HFF-Myc (cell line): Measurements from ENCODE around the gene SLC25A4.

Source experiments
- DNase-seq: peaks from one replicate; pipeline ENCODE4 v3.0.0-alpha.2; 2011; ENCODE audit warnings: low read depth; ENCODE audit errors: extremely low read depth
- H3K4me3 ChIP-seq: replicated peaks from 2 replicates; pipeline ENCODE4 v1.5.1; 2011; ENCODE audit warnings: low read depth, mild to moderate bottlenecking, control low read depth, low read length
- TF ChIP-seq, protein P1 (sequence below): IDR thresholded peaks from 2 replicates; pipeline ENCODE4 v1.5.1; 2012; ENCODE audit warnings: mild to moderate bottlenecking, low read depth, low read length, control low read depth; ENCODE audit errors: missing control alignments

SLC25A4 gene

DNA sequence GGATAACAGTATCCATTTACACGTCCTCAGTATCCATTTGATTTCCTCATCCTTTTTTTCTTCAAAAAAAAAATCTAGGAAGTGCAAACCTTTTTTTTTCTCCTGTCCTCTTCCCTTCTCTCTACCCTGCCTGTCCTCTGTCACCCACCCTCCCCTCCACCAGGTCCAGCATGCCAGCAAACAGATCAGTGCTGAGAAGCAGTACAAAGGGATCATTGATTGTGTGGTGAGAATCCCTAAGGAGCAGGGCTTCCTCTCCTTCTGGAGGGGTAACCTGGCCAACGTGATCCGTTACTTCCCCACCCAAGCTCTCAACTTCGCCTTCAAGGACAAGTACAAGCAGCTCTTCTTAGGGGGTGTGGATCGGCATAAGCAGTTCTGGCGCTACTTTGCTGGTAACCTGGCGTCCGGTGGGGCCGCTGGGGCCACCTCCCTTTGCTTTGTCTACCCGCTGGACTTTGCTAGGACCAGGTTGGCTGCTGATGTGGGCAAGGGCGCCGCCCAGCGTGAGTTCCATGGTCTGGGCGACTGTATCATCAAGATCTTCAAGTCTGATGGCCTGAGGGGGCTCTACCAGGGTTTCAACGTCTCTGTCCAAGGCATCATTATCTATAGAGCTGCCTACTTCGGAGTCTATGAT lies 1.7 kb downstream of the SLC25A4 start:
- DNase-seq: no peak
- H3K4me3 ChIP-seq: no peak overlapping the region
- TF ChIP-seq, protein P1, sequence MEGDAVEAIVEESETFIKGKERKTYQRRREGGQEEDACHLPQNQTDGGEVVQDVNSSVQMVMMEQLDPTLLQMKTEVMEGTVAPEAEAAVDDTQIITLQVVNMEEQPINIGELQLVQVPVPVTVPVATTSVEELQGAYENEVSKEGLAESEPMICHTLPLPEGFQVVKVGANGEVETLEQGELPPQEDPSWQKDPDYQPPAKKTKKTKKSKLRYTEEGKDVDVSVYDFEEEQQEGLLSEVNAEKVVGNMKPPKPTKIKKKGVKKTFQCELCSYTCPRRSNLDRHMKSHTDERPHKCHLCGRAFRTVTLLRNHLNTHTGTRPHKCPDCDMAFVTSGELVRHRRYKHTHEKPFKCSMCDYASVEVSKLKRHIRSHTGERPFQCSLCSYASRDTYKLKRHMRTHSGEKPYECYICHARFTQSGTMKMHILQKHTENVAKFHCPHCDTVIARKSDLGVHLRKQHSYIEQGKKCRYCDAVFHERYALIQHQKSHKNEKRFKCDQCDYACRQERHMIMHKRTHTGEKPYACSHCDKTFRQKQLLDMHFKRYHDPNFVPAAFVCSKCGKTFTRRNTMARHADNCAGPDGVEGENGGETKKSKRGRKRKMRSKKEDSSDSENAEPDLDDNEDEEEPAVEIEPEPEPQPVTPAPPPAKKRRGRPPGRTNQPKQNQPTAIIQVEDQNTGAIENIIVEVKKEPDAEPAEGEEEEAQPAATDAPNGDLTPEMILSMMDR: no peak

DNA sequence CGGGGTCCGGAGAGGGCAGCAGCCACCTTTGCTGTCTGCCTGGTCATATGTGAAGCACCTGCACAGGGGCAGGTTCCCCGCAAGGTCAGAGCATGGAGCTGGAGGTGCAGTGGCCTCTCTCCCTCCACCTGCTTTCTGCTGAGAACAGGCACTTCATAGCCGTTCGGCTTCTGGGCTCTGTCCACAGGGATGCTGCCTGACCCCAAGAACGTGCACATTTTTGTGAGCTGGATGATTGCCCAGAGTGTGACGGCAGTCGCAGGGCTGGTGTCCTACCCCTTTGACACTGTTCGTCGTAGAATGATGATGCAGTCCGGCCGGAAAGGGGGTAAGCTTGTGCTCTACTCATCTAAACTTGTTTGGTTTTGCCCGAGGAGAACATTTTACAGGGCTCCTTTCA lies 2.5 kb downstream of the SLC25A4 start:
- no peak for DNase-seq
- H3K4me3 ChIP-seq: no peak overlapping the region
- TF ChIP-seq, protein P1: no peak

DNA sequence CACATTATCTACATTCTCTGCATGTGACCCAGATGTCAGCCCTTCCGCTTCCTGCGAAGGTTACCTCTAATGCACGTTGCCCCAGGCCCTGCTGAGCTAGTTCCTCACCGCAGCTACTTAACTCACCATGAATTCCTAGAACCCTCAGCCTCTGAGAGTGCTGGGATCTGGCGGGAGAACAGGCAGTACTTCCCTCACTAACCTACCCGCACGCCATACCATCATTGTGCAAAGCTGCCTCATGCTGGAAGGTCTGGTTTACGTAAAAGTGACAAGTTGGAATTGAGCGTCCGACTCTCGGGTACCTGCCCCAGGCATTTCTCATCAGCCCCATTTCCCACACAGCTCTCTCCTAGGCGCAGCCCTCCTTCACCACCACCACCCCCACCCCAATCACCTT lies 6.3 kb downstream of the SLC25A4 start:
- no peak for DNase-seq
- H3K4me3 ChIP-seq: no peak overlapping the region
- TF ChIP-seq, protein P1: no peak

DNA sequence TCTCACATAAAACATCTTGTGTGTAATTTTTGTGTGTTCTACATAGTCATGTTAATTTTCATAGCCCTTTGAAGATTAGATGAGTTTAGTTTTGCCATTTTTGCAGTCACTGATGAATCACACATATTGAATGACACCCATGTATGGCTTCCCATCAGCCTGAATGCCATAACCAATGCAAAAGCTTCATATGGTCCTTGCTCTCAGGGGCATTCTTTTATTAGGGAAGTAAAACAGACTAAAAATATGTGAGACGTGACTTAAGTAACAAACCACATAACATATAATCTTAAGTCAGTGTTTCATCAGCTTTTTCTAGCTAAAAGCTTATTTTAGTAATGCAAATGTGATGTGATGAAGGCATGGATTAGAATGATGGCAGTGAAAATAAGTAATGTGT lies 8.2 kb downstream of the SLC25A4 start:
- DNase-seq: no peak
- TF ChIP-seq, protein P1: no peak
- H3K4me3 ChIP-seq: no peak overlapping the region

DNA sequence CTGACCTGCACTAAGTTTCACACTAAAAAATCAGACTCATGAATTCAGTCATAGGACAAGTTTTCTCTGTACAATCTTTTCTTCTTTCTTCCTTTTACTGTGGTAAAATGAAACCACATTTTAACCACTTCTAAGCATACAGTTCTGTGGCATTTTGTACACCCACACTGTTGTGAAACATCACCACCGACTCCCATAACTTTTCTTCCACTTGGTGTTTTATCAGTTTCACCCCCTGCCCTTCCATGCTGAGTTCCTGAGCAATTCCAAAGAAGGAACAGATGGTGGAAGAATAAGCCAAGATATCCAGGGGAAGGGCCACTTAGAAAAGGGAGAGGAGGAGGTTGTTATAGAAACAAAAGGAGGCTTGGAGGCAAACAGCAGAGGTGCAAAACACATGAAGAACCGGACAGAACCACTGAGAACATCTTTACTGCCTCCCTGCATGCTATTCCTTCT lies 22.6 kb downstream of the SLC25A4 start:
- peak; percentile 42 for DNase-seq
- TF ChIP-seq, protein P1: no peak
- no peak overlapping the region for H3K4me3 ChIP-seq

DNA sequence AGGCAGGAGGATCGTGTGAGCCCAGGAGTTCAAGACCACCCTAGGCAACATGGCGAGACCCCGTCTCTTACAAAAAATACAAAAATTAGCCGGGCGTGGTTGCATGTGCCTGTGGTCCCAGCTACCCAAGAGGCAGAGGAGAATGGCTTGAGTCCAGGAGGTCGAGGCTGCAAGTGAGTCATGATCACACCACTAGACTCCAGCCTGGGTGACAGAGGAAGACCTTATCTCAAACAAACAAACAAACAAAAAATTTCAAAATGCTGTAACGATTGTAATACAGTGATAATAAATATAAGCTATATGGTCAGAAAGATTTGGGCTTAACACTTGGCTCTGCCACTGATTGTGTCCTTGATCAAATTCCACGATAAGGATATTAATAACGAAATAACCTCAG lies 24.2 kb downstream of the SLC25A4 start:
- TF ChIP-seq, protein P1: no peak
- H3K4me3 ChIP-seq: no peak overlapping the region
- no peak for DNase-seq
